Panc1 (cell line): Measurements from ENCODE around the gene STXBP3. TPM values are rescaled to one million over a fixed set of nuclear protein-coding genes. Genes with fewer than 3 reads are reported as not detected.

Experiments
- ATAC-seq: fragments of 200-7000 bp; cut with Tn5 transposase; 2 replicates; pipeline ENCODE4 v1.9.1; 2020; ENCODE audit warnings: mild to moderate bottlenecking, moderate library complexity
- BruUV-seq: library from RNA; stranded (reverse); fragments of 400-500 nt; replicated peaks from 2 replicates; lab custom pipeline; 2021; lab: Mats Ljungman, UMichigan
- CTCF ChIA-PET: fragments of 300-600 bp; sonication (Branson Sonifier 250); formaldehyde crosslinking; loops from one replicate; lab custom pipeline; 2022; ENCODE audit warnings: antibody characterized with exemption; lab: Charles Lee
- POLR2A ChIA-PET: fragments of 300-600 bp; sonication (Branson Sonifier 250); formaldehyde crosslinking; loops from one replicate; lab custom pipeline; 2022; ENCODE audit warnings: antibody characterized with exemption; lab: Charles Lee
- DNase-seq: peaks from one replicate; pipeline ENCODE4 v3.0.0-alpha.2; 2010; ENCODE audit warnings: low read depth, low spot score
- H3K27ac ChIP-seq: 2 replicates; pipeline ENCODE4 v1.5.1; 2011; ENCODE audit warnings: mild to moderate bottlenecking, low read length, inconsistent platforms
- H3K27me3 ChIP-seq: fragments of 200-500 bp; sonication (Bioruptor generic); 2 replicates; pipeline ENCODE4 v1.6.0; 2014; ENCODE audit warnings: low read length, inconsistent platforms; ENCODE audit not compliant: control insufficient read depth, insufficient read depth
- H3K36me3 ChIP-seq: fragments of 200-500 bp; sonication (Bioruptor generic); 2 replicates; pipeline ENCODE4 v1.5.1; 2014; ENCODE audit warnings: inconsistent platforms, mild to moderate bottlenecking, low read length, moderate library complexity; ENCODE audit not compliant: control insufficient read depth, insufficient read depth
- H3K4me1 ChIP-seq: 2 replicates; pipeline ENCODE4 v1.5.1; 2011; ENCODE audit warnings: inconsistent platforms, mild to moderate bottlenecking, low read length, moderate library complexity; ENCODE audit not compliant: control insufficient read depth, insufficient read depth
- H3K4me3 ChIP-seq, 2 experiments: 2 replicates each; pipeline ENCODE4 v1.5.1; 2011 to 2012; ENCODE audit warnings: low read depth in 2 of 2, low read length in 2 of 2, mild to moderate bottlenecking in 2 of 2, inconsistent platforms in 1 of 2, moderate library complexity in 1 of 2
- H3K9me3 ChIP-seq: fragments of 200-500 bp; sonication (Bioruptor generic); 2 replicates; pipeline ENCODE4 v1.5.1; 2014; ENCODE audit warnings: low read depth, mild to moderate bottlenecking, inconsistent platforms, low read length, moderate library complexity; ENCODE audit not compliant: control insufficient read depth, insufficient read depth
- POLR2AphosphoS5 ChIP-seq: IDR thresholded peaks from 2 replicates; pipeline ENCODE4 v1.6.1; 2012; ENCODE audit warnings: mild to moderate bottlenecking, low read depth, low read length, moderate library complexity
- SIN3A ChIP-seq: IDR thresholded peaks from 2 replicates; pipeline ENCODE4 v1.6.1; 2012; ENCODE audit warnings: low read depth, mild to moderate bottlenecking, low read length, moderate library complexity, borderline replicate concordance; ENCODE audit not compliant: insufficient read depth
- TCF7L2 ChIP-seq: IDR thresholded peaks from 2 replicates; pipeline ENCODE4 v1.6.1; 2011; ENCODE audit warnings: mild to moderate bottlenecking, low read depth, low read length, inconsistent platforms
- in situ Hi-C: cut with HindIII; loops from 2 replicates; pipeline ENCODE4 v1.10.0; 2016; ENCODE audit warnings: low sequenced_read_pairs, low pct_unique_long_range_greater_than_20kb
- intact Hi-C: fragments of 100-400 bp; cut with micrococcal nuclease; formaldehyde crosslinking; loops from one replicate; pipeline ENCODE4 v1.10.0; 2022; ENCODE audit not compliant: unreplicated experiment
- total RNA-seq: library from RNA; stranded (reverse); gene quantifications from one replicate; pipeline ENCODE4 v1.2.1, GENCODE V29; 2021; ENCODE audit not compliant: unreplicated experiment
- TF ChIP-seq, protein P1 (sequence below), 2 experiments: IDR thresholded peaks; 2 replicates each; pipeline ENCODE4 v1.6.1; 2011 to 2012; ENCODE audit warnings: low read depth in 2 of 2, control low read depth in 1 of 2, low read length in 1 of 2, mild to moderate bottlenecking in 1 of 2, moderate library complexity in 1 of 2; ENCODE audit not compliant: insufficient read depth in 1 of 2
- TF ChIP-seq, protein P2 (sequence below): fragments of 450-650 bp; IDR thresholded peaks from 2 replicates; pipeline ENCODE4 v1.5.1; 2017; ENCODE audit warnings: mild to moderate bottlenecking

Gene STXBP3
- total RNA-seq, 1 experiment from 2014 or later: 27.7 TPM

DNA sequence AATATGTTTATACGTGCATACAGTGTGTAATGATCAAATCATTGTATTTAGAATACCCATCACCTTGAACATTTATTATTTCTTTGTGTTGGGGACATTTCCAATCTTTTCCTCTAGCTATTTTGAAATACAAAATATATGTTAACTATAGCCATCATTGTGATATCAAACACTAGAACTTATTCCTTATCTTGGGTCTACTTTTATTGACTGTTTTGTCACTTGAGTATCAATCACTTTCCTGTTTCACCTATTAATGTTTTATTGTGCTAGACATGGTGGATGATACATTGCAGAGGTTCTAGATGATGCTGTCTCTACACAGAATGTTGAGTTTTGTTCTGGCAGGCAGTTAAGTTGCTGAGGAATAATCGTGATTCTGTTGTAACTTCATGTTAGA, 45.9 kb downstream of the STXBP3 start:
- H3K9me3 ChIP-seq: peaks cover 11% of the 10 kb centered on the region; the same call in 1 of the 2 replicates
- POLR2A ChIA-PET: no interaction called here
- ATAC-seq: no peak
- H3K27me3 ChIP-seq: no peaks in the 10 kb centered on the region
- 0 out of 2 replicates have a peak, but pooled peaks cover 5% of the 10 kb centered on the region for H3K36me3 ChIP-seq
- intact Hi-C loops: no loop called here
- CTCF ChIA-PET: no interaction called here
- no peak for DNase-seq
- no peaks in the 10 kb centered on the region for H3K4me1 ChIP-seq
- no peak overlapping the region for H3K27ac ChIP-seq
- H3K4me3 ChIP-seq: no peak overlapping the region
- no TSS peak for BruUV-seq
- in situ Hi-C loops: no loop called here
- TF ChIP-seq, protein P1, sequence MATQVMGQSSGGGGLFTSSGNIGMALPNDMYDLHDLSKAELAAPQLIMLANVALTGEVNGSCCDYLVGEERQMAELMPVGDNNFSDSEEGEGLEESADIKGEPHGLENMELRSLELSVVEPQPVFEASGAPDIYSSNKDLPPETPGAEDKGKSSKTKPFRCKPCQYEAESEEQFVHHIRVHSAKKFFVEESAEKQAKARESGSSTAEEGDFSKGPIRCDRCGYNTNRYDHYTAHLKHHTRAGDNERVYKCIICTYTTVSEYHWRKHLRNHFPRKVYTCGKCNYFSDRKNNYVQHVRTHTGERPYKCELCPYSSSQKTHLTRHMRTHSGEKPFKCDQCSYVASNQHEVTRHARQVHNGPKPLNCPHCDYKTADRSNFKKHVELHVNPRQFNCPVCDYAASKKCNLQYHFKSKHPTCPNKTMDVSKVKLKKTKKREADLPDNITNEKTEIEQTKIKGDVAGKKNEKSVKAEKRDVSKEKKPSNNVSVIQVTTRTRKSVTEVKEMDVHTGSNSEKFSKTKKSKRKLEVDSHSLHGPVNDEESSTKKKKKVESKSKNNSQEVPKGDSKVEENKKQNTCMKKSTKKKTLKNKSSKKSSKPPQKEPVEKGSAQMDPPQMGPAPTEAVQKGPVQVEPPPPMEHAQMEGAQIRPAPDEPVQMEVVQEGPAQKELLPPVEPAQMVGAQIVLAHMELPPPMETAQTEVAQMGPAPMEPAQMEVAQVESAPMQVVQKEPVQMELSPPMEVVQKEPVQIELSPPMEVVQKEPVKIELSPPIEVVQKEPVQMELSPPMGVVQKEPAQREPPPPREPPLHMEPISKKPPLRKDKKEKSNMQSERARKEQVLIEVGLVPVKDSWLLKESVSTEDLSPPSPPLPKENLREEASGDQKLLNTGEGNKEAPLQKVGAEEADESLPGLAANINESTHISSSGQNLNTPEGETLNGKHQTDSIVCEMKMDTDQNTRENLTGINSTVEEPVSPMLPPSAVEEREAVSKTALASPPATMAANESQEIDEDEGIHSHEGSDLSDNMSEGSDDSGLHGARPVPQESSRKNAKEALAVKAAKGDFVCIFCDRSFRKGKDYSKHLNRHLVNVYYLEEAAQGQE (IDR thresholded peaks at IDR 0.05; ENCODE audit: insufficient read depth in 1 of 2, low read depth in 2 of 2, low read length in 1 of 2): no peak

DNA sequence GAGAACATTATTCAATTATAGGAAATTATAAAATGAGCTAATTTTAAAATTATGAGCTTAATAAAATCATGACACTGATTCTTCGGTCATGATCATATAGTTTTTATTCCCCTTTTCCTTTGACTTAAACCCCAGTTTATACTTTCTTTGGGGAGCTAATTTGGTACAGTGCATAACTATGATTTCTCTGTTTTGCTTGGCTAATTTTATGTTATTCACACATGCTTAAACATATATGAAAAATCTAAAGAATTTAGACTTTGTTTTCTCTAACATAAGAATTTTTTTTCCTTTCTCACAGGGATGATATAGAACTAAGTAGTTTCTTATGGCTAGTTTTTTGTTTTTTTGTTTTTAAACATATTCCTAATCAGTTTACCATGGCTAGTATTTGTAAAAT, 52.5 kb downstream of the STXBP3 start:
- no peak for DNase-seq
- Histone ChIP-seq H3K36me3 (peaks cover 11% of the 10 kb centered on the region; the same call in 1 of the 2 replicates), H3K27me3 (no peaks in the 10 kb centered on the region), H3K4me1 (no peaks in the 10 kb centered on the region), H3K9me3 (no peaks in the 10 kb centered on the region), H3K27ac (no peak overlapping the region), H3K4me3 (no peak overlapping the region)
- TF ChIP-seq TCF7L2 (no peak), SIN3A (no peak), POLR2AphosphoS5 (no peak)
- TF ChIP-seq, protein P2, sequence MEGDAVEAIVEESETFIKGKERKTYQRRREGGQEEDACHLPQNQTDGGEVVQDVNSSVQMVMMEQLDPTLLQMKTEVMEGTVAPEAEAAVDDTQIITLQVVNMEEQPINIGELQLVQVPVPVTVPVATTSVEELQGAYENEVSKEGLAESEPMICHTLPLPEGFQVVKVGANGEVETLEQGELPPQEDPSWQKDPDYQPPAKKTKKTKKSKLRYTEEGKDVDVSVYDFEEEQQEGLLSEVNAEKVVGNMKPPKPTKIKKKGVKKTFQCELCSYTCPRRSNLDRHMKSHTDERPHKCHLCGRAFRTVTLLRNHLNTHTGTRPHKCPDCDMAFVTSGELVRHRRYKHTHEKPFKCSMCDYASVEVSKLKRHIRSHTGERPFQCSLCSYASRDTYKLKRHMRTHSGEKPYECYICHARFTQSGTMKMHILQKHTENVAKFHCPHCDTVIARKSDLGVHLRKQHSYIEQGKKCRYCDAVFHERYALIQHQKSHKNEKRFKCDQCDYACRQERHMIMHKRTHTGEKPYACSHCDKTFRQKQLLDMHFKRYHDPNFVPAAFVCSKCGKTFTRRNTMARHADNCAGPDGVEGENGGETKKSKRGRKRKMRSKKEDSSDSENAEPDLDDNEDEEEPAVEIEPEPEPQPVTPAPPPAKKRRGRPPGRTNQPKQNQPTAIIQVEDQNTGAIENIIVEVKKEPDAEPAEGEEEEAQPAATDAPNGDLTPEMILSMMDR: no peak
- TF ChIP-seq, protein P1 (IDR thresholded peaks at IDR 0.05; ENCODE audit: insufficient read depth in 1 of 2, low read depth in 2 of 2, low read length in 1 of 2): no peak
- ATAC-seq: no peak
- in situ Hi-C loops (no loop called here), intact Hi-C loops (no loop called here)
- ChIA-PET POLR2A (no interaction called here), CTCF (no interaction called here)
- no TSS peak for BruUV-seq
